BE2C (cell line): ENCODE data around the gene ATAD1.

Experiments
- DNase-seq: peaks from one replicate; pipeline ENCODE4 v3.0.0-alpha.2; 2020
- H3K27me3 ChIP-seq: fragments of 250-450 bp; sonication (Bioruptor Pico); 2 replicates; pipeline ENCODE4 v1.5.1; 2020; ENCODE audit warnings: mild to moderate bottlenecking
- H3K36me3 ChIP-seq: fragments of 250-450 bp; sonication (Bioruptor Pico); 2 replicates; pipeline ENCODE4 v1.5.1; 2020; ENCODE audit warnings: mild to moderate bottlenecking
- H3K4me1 ChIP-seq: fragments of 250-450 bp; sonication (Bioruptor Pico); 2 replicates; pipeline ENCODE4 v1.5.1; 2020
- H3K4me3 ChIP-seq: 2 replicates; pipeline ENCODE4 v1.5.1; 2011; ENCODE audit warnings: low read depth, low read length
- H3K9me3 ChIP-seq: fragments of 250-450 bp; sonication (Bioruptor Pico); 2 replicates; pipeline ENCODE4 v1.5.1; 2020
- CTCF ChIP-seq: IDR thresholded peaks from 2 replicates; pipeline ENCODE4 v1.5.1; 2012; ENCODE audit warnings: mild to moderate bottlenecking, low read depth, low read length

Gene ATAD1

GRCh38 chr10:87846023-87846422 lies 28.0 kb upstream of the ATAD1 start:
- Histone ChIP-seq H3K9me3 (no peaks in the 10 kb centered on the region), H3K4me1 (peaks cover 5% of the 10 kb centered on the region; the same call in 1 of the 2 replicates), H3K27me3 (no peaks in the 10 kb centered on the region), H3K4me3 (no peak overlapping the region), H3K36me3 (no peaks in the 10 kb centered on the region)
- TF ChIP-seq CTCF: no peak
- no peak for DNase-seq

GRCh38 chr10:87845624-87845998 lies 27.6 kb upstream of the ATAD1 start:
- Histone ChIP-seq H3K27me3 (no peaks in the 10 kb centered on the region), H3K4me1 (0 out of 2 replicates have a peak, but pooled peaks cover under 1% of the 10 kb centered on the region), H3K4me3 (no peak overlapping the region), H3K36me3 (no peaks in the 10 kb centered on the region), H3K9me3 (no peaks in the 10 kb centered on the region)
- no peak for DNase-seq
- TF ChIP-seq CTCF: no peak

- H3K4me3 ChIP-seq: no peak overlapping the region
- no peak for DNase-seq
- no peaks in the 10 kb centered on the region for H3K27me3 ChIP-seq
- no peaks in the 10 kb centered on the region for H3K4me1 ChIP-seq
- no peak for TF ChIP-seq CTCF
- H3K9me3 ChIP-seq: no peaks in the 10 kb centered on the region
- no peaks in the 10 kb centered on the region for H3K36me3 ChIP-seq
These were observed 27.0 kb upstream of the ATAD1 start for GRCh38 chr10:87844837-87845623.

- Histone ChIP-seq H3K9me3 (no peaks in the 10 kb centered on the region), H3K4me3 (no peak overlapping the region), H3K36me3 (no peaks in the 10 kb centered on the region), H3K27me3 (no peaks in the 10 kb centered on the region), H3K4me1 (no peaks in the 10 kb centered on the region)
- no peak for TF ChIP-seq CTCF
- DNase-seq: no peak
These were observed 25.7 kb upstream of the ATAD1 start for GRCh38 chr10:87843714-87844113.

GRCh38 chr10:87842776-87843497 lies 24.9 kb upstream of the ATAD1 start:
- no peaks in the 10 kb centered on the region for H3K36me3 ChIP-seq
- no peaks in the 10 kb centered on the region for H3K9me3 ChIP-seq
- no peaks in the 10 kb centered on the region for H3K4me1 ChIP-seq
- DNase-seq: no peak
- H3K4me3 ChIP-seq: no peak overlapping the region
- H3K27me3 ChIP-seq: no peaks in the 10 kb centered on the region
- TF ChIP-seq CTCF: no peak

- no peak for DNase-seq
These were observed 24.2 kb upstream of the ATAD1 start for GRCh38 chr10:87842220-87842641.

More at GRCh38 chr10:87842220-87842641, 24.2 kb upstream of the ATAD1 start:
- Histone ChIP-seq H3K27me3 (no peaks in the 10 kb centered on the region), H3K9me3 (no peaks in the 10 kb centered on the region), H3K36me3 (no peaks in the 10 kb centered on the region), H3K4me3 (no peak overlapping the region), H3K4me1 (no peaks in the 10 kb centered on the region)
- TF ChIP-seq CTCF: no peak
